Islet precursor cell (in vitro differentiated cells): ENCODE data around the gene ZDHHC3.
"Not testable (repeated sequence)": the region's sequence is repeated elsewhere in the genome, so short reads cannot be mapped to it uniquely, and the experiment has no call there.

ENCODE experiments used
- DNase-seq: peaks from one replicate; pipeline ENCODE4 v3.0.0-alpha.2; 2018

The ZDHHC3 gene

DNA sequence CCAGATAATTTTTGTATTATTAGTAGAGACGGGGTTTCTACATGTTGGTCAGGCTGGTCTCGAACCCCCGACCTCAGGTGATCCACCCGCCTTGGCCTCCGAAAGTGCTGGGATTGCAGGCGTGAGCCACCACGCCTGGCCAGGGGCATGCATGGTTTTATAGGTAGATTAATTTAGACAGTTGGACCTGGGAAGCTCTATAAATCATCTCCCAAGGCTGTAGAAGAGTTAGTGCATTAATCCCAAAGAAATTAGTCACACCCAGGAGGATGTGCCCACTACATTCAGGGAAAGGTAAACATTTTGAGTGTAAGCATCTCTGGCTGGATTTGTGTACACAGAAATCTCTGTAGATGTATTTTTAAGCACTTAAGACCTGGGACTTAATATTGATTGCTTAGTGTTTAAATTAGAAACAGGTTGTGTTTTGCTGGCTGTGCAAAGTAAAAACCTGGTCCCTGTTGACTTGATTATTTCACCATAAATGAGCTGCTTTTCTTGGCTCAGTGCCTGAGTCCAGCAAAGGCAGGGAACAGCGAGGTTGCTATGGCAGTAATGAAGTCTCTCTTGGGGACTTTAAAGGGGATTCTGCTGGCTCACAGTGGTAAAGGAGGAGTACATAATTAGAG, 19.3 kb upstream of the ZDHHC3 start:
- no peak for DNase-seq

- DNase-seq, result peak; percentile 73
Observed at GRCh38 chr3:44993471-44994205, 17.7 kb upstream of the ZDHHC3 start.

- DNase-seq, result no peak
Observed at GRCh38 chr3:44992555-44993470, 16.8 kb upstream of the ZDHHC3 start.

DNA sequence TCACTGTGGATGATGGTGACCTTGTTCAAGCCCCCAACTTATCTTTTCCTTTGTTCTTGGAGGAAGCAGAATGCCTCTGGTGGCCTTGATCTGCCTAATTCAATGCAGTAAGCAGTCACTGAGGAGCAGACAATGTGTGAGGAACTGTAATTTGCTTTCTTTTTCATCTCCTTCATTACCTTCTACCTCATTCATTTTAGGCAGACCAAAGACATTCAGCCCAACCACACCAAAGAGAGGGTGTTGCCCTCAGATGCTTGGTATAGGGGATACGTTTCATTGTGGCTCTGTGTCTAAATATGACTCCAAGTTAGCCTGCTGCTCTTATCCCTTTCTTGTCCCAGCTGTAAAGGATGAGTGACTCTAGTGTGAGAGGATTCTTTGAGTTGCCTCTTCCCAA, 15.4 kb upstream of the ZDHHC3 start:
- DNase-seq, result no peak

GRCh38 chr3:44989636-44990373, 13.8 kb upstream of the ZDHHC3 start:
- DNase-seq, result no peak

DNA sequence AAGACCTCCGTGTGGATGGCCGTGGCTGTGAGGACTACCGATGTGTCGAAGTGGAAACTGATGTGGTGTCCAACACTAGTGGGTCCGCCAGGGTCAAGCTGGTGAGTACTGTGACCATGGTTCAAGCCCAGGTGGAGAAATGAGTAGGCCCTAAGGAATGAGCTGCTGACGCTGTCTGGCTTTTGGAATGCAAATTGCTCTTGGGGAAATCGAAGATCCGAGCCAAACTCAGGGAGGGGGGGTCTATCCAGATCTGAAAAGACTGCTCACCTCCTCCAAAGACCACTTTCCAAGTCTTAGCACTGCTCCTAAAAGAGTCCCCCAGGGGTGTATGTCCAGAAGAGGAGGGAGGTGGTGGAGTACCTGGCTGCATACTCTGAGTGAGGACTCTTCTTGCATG, 13.2 kb upstream of the ZDHHC3 start:
- DNase-seq, result no peak

DNA sequence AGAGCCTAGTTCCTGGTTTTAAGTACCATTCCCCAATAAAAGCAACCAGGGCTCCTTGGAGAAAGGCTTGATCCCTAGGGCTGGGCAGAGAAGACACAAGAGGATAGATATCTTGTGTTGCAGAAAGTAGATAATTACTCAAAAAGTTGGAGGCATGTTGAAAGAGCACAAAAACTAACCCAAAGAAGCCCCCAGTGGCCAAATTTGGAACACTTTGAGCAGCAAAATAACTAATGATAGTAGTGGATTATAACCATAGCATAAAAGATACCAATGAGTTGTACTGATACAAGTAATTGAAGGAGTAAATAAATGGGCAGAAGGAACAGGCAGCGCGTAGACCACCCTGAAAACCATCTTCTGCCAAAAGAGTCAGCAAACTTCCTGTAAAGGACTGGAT, 12.1 kb upstream of the ZDHHC3 start:
- no peak for DNase-seq

DNA sequence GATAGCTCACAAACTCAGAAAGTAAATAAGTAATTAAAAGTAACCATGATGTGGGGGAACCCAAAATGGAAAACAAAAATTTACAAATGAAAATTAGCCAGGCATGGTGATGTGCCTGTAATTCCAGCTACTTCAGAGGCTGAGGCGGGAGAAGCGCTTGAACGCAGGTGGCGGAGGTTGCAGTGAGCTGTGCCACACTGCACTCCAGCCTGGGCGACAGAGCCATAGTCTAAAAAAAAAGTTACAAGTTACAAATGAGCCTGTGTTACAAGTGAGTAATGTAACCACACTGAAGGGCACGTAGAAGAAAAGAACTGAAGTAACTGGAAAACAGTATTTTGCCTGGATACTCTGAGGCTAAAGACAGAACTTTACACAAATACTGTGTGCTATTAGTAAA, 11.4 kb upstream of the ZDHHC3 start:
- no peak for DNase-seq

GRCh38 chr3:44986330-44986729, 10.4 kb upstream of the ZDHHC3 start:
- DNase-seq, result not testable (repeated sequence)

- DNase-seq, result no peak
Observed at GRCh38 chr3:44984335-44984734, 8.4 kb upstream of the ZDHHC3 start.

- DNase-seq, result no peak
Observed at GRCh38 chr3:44983484-44983941, 7.5 kb upstream of the ZDHHC3 start.

GRCh38 chr3:44982817-44983216, 6.8 kb upstream of the ZDHHC3 start:
- DNase-seq, result no peak

DNA sequence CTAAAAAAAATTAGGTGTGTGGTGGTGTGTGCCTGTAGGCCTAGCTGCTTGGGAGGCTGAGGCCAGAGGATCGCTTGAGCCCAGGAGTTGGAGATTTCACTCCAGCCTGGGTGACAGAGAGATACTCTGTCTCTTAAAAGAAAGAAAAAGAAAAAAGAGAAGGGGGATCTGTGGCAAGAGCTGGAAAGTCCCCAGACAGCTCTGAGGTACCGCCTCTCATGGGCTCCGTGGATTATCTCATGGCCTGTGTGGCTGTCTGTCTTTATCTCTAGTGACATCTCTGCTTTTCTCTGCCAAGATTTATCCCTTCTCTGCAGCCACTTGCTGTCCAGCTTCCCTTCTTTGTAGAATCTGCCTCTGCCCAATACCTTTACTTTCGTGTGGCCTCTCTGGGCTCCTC, 5.8 kb upstream of the ZDHHC3 start:
- no peak for DNase-seq

- no peak for DNase-seq
Observed at GRCh38 chr3:44981220-44981619, 5.2 kb upstream of the ZDHHC3 start.

DNA sequence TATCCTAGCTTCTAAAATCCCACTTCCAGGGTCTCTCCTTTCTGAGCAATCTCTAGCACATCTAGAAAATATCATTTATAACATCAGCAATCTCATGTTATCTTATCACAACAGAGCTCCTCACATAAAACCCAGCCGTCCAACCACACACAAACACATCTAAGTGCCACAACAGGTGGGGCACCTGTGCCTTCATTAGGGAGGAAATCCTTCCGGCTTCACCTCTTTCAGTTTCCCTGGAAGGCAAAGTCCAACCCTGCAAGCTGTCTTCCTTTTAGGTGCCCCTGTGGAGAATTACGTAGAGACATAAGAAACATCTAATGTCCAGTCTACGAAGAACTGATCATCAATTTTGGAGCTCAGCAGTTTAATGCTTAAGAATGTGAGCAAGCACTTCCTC, 1.6 kb downstream of the ZDHHC3 start:
- no peak for DNase-seq

DNA sequence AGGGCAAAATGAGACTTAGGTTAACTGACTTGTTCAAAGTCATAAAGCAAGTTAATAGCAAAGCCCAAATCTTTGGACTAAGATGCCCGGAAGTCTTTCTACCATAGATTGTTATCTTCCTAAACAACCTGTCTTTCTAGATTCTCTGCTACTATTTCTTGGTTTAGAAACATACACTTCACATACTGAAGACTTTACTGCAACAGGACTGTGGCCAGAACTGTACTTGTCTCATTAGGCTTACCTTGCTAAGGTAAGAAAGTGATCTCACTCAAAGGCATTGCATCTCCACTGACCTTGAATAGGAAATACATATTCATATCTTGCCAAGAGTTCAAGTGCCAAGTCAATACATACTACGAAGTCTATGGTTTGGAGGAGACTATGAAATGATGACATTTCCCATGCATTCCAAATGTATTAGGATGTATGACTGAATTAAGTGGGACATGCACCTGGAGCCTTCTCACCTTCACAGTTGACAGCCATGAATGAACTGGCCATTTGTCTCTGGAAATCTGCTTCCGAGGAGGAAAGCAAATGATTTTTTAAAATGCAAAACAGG, 5.0 kb downstream of the ZDHHC3 start:
- no peak for DNase-seq

DNA sequence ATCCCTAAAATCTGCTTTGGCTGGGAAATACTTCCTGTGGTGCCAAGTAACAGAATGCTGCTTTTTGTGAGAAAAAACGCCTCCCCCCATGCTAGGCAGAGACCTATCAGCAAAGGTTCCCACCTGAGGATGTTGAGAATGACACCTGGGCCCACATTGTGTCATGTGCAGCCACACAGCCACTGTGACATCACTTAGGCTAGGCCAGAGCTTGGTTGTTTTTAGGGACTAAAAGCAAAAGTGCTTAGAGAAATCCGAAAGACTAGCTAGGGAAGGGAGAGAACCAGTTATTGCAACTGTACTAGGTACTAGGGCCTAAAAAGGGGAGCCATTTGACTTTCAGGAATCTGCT, 6.2 kb downstream of the ZDHHC3 start:
- DNase-seq, result no peak

DNA sequence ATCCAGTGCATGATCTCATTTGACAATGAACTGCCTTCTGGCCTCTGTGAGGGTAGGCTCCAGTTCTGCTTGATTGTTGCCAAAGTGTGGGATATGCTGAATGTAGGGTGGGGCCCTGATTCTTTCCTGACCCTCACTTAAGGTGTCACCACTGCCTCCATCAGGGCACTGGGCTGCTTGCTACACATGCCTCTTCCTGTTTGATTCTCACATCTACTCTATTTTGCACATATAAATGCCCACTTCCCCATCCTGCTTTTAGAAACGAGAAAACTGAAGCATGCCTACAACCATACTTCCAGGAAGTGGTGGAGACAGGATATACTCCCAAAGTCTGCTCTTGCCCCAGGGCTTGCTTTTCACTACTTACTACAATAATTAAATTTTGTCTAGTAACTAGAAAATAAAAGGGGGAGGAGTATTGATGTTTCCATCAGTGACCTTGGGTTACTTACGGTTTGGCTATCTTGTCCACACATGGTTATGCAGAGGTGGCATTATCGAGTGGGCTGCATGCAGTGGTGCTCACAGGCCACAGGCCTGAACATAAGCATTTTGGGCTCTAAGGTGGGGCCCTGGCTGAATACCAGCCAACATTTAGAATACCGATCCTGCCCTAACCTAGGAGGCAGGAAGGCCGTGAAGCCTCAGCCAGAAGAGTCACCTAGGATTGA, 6.7 kb downstream of the ZDHHC3 start:
- DNase-seq, result no peak

GRCh38 chr3:44968447-44968858, 7.5 kb downstream of the ZDHHC3 start:
- DNase-seq, result no peak

DNA sequence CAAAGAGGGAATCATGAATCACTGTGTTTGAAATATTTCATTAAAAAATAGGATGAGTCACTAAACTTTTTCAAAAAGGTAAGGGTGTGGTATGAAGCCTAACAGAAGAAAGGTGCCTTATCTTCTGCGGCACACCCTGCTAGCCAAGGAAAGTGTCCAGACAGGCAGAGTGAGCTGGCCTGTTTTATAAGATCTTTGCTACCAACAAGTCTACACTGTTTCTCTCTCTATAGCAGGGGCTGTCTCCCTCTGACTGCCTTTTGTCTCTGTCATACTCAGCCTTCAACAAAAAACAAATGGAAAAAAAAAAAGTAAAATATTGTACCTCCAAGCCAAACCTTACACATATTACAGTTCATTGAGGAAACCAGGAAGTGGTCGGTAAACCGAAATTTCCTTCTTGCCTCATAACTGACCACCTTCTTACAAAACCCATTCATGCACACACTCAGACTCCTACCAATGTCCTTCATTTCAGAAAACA, 9.1 kb downstream of the ZDHHC3 start:
- no peak for DNase-seq

DNA sequence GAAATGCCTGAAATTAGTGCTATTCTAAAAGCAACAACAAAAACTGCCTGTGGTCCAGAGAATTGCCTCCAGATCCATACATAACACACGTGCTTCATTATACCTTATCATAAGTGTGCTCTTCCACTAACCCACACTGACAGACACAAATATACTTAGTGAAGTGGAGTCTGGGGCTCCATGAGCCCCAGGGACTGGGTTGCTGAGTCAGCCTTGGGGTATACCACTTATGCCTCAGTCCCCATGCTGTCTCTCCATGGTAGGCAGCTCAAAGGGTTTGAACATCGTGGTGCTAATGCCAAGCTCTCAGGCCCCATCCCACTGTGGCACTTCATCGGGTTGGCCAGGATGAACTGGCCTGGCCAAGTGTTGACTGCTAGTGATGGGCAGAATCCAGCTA, 10.8 kb downstream of the ZDHHC3 start:
- no peak for DNase-seq
